NOMO-1 treated with dmso at 0.1 percent for 144 hours (cell line): ENCODE data around the gene ZFYVE21.

Experiments
- DNase-seq: peaks from one replicate; lab custom pipeline; 2025; ENCODE audit not compliant: unreplicated experiment; lab: John Stamatoyannopoulos, UW

ZFYVE21 gene

GRCh38 chr14:103735815-103736545 is 20.4 kb downstream of the ZFYVE21 start:
- no peak for DNase-seq

GRCh38 chr14:103736546-103737431 is 21.2 kb downstream of the ZFYVE21 start:
- DNase-seq: no peak

- no peak for DNase-seq
These were observed 21.9 kb downstream of the ZFYVE21 start for GRCh38 chr14:103737432-103738045.

- no peak for DNase-seq
These were observed 22.6 kb downstream of the ZFYVE21 start for GRCh38 chr14:103738166-103738565.

GRCh38 chr14:103738701-103739451 is 23.3 kb downstream of the ZFYVE21 start:
- no peak for DNase-seq

GRCh38 chr14:103739466-103739792 is 23.8 kb downstream of the ZFYVE21 start:
- DNase-seq: no peak

GRCh38 chr14:103739793-103740501 is 24.3 kb downstream of the ZFYVE21 start:
- no peak for DNase-seq

- DNase-seq: no peak
These were observed 25.5 kb downstream of the ZFYVE21 start for GRCh38 chr14:103740991-103741689.

- DNase-seq: no peak
These were observed 26.3 kb downstream of the ZFYVE21 start for GRCh38 chr14:103741876-103742275.

- no peak for DNase-seq
These were observed 27.1 kb downstream of the ZFYVE21 start for GRCh38 chr14:103742499-103743255.

- no peak for DNase-seq
These were observed 28.1 kb downstream of the ZFYVE21 start for GRCh38 chr14:103743691-103744090.

GRCh38 chr14:103744621-103745395 is 29.2 kb downstream of the ZFYVE21 start:
- DNase-seq: no peak

- DNase-seq: no peak
These were observed 29.8 kb downstream of the ZFYVE21 start for GRCh38 chr14:103745424-103745823.

- no peak for DNase-seq
These were observed 31.1 kb downstream of the ZFYVE21 start for GRCh38 chr14:103746701-103747100.

- no peak for DNase-seq
These were observed 32.9 kb downstream of the ZFYVE21 start for GRCh38 chr14:103748534-103748857.

- DNase-seq: no peak
These were observed 33.8 kb downstream of the ZFYVE21 start for GRCh38 chr14:103749452-103749851.

GRCh38 chr14:103749860-103750259 is 34.2 kb downstream of the ZFYVE21 start:
- no peak for DNase-seq

GRCh38 chr14:103753774-103754173 is 38.2 kb downstream of the ZFYVE21 start:
- DNase-seq: no peak

- DNase-seq: no peak
These were observed 39.5 kb downstream of the ZFYVE21 start for GRCh38 chr14:103755060-103755459.
